ENCODE results near the gene PLXNB2.

Gene PLXNB2

DNA sequence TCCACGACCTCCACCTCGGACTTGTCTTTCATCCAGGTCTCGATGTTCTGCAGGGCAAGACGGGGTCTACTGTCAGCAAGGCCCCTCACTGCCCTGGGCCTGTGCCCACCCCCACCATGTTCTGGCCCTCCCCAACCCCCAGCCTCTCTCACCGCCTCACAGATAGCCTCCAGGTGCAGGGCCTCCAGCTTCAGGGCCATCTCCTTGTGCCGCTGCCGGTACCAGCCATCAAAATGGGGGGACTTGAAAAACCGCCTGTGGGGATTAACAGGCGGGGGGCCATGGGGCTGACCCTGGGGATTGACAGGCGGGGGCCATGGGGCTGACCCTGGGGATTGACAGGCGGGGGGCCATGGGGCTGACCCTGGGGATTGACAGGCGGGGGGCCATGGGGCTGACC, 4.9 kb upstream of the PLXNB2 start:
- DNase-seq (ENCODE audit: low read depth) = no peak

DNA sequence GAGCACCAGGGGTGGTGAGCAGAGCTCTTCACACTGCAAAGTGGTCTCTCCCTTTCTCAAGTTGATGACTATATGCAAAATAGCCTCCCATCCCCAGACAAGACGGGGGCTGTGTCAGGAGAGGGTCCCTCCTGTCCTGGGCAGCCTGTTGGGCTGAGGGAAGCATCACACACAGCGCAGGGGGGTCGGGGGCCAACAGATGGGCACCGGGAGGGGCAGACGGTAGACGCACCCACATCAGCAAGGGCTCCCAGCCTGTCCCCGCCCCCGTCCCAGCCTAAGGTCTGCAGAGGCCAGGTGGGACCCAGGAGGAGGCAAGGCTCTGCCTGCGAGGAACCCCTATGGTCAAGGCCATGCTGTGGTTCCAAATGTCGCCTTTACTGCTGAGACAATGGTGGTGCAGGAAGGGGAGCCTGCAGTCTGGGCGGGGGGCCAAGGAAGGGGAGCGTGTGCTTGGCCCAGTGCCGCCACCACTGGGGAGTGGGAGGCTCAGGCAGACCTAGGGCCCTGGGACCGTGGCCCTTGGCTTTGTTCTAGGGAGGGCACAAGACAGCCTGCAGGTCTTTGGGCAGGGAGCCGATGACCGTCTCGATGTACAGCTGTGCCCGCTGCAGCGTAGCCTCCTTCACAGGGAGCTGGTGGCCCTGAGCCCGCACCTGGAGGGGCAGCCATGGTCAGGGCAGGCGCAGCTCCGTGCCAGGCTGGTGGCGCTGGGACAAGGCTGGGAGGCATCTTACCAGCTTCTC, 4.3 kb upstream of the PLXNB2 start:
- no peak for DNase-seq (ENCODE audit: low read depth)

- DNase-seq (ENCODE audit: low read depth) = no peak
Measured at GRCh38 chr22:50310949-50311444, 3.6 kb upstream of the PLXNB2 start.

DNA sequence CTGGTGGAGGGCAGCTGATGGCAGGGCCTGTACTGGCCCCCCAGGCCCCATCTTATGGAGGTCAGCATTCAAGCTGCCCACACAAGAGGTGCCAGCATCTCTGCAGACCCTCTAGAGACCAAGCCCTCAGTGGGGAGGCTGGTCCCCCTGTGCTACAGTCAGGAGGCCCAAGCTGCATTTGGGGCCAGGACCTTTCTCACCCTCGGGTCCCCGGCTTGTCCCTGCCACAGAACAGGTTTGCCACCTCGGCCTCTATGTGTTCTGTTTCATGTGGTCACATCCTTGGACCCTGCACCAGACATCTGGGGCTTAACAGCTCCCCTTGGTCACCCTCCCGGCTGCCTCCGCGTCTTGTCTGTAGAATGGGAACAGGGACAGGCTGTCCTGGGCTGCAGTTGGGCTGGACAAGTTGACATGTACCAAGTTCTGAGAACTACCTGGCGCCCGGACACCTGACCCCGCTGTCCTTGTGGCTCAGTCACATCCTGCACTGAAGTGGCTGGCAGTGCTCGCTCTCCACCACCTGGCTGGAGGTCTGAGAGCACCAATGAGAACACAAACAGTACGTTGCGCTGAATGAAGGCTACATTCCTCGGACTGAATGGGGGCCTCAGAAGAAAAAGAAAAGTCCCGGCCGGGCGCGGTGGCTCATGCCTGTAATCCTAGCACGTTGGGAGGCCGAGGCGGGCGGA, 2.7 kb upstream of the PLXNB2 start:
- no peak for DNase-seq (ENCODE audit: low read depth)

GRCh38 chr22:50309601-50309991, 2.1 kb upstream of the PLXNB2 start:
- DNase-seq (ENCODE audit: low read depth) = no peak

GRCh38 chr22:50308986-50309600, 1.6 kb upstream of the PLXNB2 start:
- DNase-seq (ENCODE audit: low read depth) = no peak

GRCh38 chr22:50308597-50308935, 1.1 kb upstream of the PLXNB2 start:
- DNase-seq (ENCODE audit: low read depth) = no peak

GRCh38 chr22:50307890-50308596, 597 bp upstream of the PLXNB2 start:
- DNase-seq (ENCODE audit: low read depth) = no peak

- DNase-seq (ENCODE audit: low read depth) = peak; percentile 81
Measured at GRCh38 chr22:50305923-50306566, 1.4 kb downstream of the PLXNB2 start.

- no peak for DNase-seq (ENCODE audit: low read depth)
Measured at GRCh38 chr22:50305393-50305922, 2.0 kb downstream of the PLXNB2 start.

DNA sequence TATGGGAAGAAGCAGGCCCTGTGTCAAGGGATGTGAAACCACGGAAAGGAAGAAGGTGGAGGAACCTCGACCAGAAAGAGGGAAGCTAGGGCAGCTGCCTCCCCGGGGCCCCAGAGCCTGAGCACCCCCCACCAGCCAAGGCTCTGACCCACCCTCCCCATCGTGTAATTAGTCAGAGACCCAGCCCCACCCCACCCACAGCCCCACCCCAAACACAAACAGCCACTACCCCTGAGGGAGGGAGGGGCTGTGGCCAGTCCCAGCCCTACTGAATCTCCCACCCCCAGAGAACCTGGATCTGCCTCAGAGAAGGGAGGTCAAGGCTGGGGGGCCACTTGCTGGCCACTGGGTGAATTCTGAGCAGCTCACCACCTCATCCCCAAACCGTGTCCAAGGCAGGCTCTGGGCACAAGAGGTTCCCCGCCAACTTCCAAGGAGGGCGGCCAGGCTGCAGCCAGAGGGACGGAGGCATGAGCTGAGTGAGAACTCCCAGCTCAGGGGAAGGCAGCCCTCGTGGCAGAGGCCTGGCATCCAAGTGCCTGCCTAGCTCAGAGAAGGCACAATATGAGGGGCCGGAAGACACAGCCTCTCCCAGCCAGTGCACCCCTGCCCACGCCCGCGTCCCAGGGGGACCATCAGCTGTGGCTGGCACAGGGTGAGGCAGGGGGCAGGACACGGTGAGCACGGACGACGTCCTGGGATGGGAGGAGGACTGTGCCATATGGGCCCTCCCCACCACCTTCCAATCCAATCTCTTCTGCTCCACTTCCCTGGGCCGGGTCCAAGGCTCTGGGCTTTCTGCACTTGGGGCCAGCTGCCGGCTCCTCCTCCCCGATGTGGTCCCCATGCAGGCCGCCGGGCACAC, 2.7 kb downstream of the PLXNB2 start:
- DNase-seq (ENCODE audit: low read depth) = no peak

GRCh38 chr22:50303848-50304527, 3.5 kb downstream of the PLXNB2 start:
- no peak for DNase-seq (ENCODE audit: low read depth)

- DNase-seq (ENCODE audit: low read depth) = no peak
Measured at GRCh38 chr22:50303515-50303847, 4.0 kb downstream of the PLXNB2 start.

DNA sequence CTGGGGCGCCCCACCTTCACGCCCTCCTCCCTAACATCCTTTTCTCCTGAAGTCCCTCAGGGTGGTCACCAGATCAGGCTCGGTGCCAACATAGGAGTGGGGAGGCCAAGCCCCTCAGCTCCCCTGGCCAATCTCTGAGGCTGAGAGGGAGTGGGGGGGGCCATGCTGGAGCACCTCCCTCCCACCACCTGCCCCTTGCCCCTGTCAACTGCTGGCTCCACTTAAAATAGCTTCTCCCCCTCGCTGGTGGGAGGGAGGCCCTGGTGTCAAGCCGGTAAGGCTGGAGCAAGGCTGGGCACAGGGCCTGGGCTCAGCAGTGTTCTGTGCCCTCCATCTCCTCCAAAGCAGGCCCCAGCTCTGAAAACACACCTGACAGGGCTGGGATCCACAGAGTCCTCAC, 4.9 kb downstream of the PLXNB2 start:
- DNase-seq (ENCODE audit: low read depth) = no peak

- no peak for DNase-seq (ENCODE audit: low read depth)
Measured at GRCh38 chr22:50302041-50302541, 5.4 kb downstream of the PLXNB2 start.

- no peak for DNase-seq (ENCODE audit: low read depth)
Measured at GRCh38 chr22:50301581-50301991, 5.9 kb downstream of the PLXNB2 start.

DNA sequence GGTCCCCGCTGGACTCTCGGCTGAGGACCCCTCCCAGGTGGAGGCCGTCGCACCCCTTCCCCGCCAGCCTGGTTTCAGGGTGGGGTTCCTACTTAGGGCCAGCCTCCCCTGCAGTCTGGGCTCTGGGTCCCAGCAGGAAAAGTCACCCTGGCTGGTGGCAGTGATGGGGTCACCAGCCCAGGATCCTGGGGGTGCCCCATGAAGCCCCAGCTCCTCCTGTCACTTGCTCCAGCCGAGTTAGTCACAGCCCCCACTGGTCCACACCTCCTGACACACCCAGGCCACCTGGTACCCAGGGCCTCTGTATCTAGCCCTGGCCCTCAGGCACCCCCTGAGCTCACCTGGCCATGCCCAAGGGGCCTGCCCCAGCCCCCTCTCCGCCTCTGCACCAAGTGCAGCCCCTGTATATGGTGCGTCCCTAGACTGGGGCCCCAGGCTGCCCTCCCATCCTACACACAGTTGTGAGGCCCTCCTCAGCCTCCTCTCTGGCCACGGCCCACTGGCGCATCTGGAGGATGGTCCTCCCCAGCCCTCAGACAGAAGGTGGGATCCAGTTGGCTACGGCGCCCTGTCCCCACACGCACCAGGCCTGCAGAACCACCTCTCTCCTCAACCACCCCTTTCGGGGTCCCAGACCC, 6.7 kb downstream of the PLXNB2 start:
- no peak for DNase-seq (ENCODE audit: low read depth)

GRCh38 chr22:50299785-50300619, 7.4 kb downstream of the PLXNB2 start:
- no peak for DNase-seq (ENCODE audit: low read depth)

Data from HS-5 (cell line).